ENCODE data around the gene MT1G.

The MT1G gene

DNA sequence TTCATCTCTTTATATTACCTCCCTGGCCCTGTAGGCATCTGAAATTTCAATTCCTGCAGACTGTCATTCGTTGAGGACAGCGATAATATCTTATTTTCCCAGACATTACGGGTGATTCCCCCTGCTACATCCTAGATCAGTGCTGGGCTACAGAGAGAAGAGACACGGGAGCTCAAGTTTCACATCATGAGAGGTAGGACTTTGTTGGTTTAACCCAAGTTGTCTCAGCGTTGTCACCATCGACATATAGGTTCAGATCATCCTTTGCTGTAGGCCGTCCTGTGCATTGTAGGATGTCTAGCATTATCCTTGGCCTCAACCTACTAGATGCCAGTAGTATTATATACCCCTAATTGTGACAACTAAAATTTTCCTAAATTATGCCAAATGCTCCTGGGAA, 33.7 kb upstream of the MT1G start:
- Histone ChIP-seq H3K4me2 (ENCODE audit: low read length) (no peak overlapping the region), H3K9me2 (replicated peaks; ENCODE audit: control insufficient read depth, low read length) (no peaks in the 10 kb centered on the region), H3K4me1 (ENCODE audit: control insufficient read depth, low read length) (0 out of 2 replicates have a peak, but pooled peaks cover 3% of the 10 kb centered on the region), H3K27ac (ENCODE audit: low read depth, low read length) (no peak overlapping the region), H3K9me3 (ENCODE audit: control insufficient read depth, insufficient read depth, low read length) (no peaks in the 10 kb centered on the region), H3K4me3 (ENCODE audit: low read length) (no peak overlapping the region), H4K20me1 (ENCODE audit: control insufficient read depth, insufficient read depth, low read depth, low read length) (no peaks in the 10 kb centered on the region), H3K27me3 (ENCODE audit: control insufficient read depth, low read length) (no peaks in the 10 kb centered on the region), H3F3A (ENCODE audit: control insufficient read depth, insufficient read depth) (no peaks in the 10 kb centered on the region), H3K36me3 (ENCODE audit: control insufficient read depth, low read length) (no peaks in the 10 kb centered on the region), H3K79me2 (ENCODE audit: control insufficient read depth, low read length) (no peaks in the 10 kb centered on the region)
- TF ChIP-seq CTCF (IDR thresholded peaks at IDR 0.05; ENCODE audit: low read depth, low read length, poor library complexity, severe bottlenecking), result no peak
- TF ChIP-seq EZH2phosphoT487 (IDR thresholded peaks at IDR 0.05; ENCODE audit: borderline replicate concordance, low read length), result no peak

GRCh38 chr16:56700631-56701030, 32.8 kb upstream of the MT1G start:
- no peaks in the 10 kb centered on the region for H3K27me3 ChIP-seq (ENCODE audit: control insufficient read depth, low read length)
- 0 out of 2 replicates have a peak, but pooled peaks cover 3% of the 10 kb centered on the region for H3K4me1 ChIP-seq (ENCODE audit: control insufficient read depth, low read length)
- no peaks in the 10 kb centered on the region for H3F3A ChIP-seq (ENCODE audit: control insufficient read depth, insufficient read depth)
- H3K4me3 ChIP-seq (ENCODE audit: low read length), result no peak overlapping the region
- no peaks in the 10 kb centered on the region for H4K20me1 ChIP-seq (ENCODE audit: control insufficient read depth, insufficient read depth, low read depth, low read length)
- H3K9me2 ChIP-seq (replicated peaks; ENCODE audit: control insufficient read depth, low read length), result no peaks in the 10 kb centered on the region
- no peaks in the 10 kb centered on the region for H3K79me2 ChIP-seq (ENCODE audit: control insufficient read depth, low read length)
- H3K36me3 ChIP-seq (ENCODE audit: control insufficient read depth, low read length), result no peaks in the 10 kb centered on the region
- H3K4me2 ChIP-seq (ENCODE audit: low read length), result no peak overlapping the region
- H3K27ac ChIP-seq (ENCODE audit: low read depth, low read length), result no peak overlapping the region
- TF ChIP-seq CTCF (IDR thresholded peaks at IDR 0.05; ENCODE audit: low read depth, low read length, poor library complexity, severe bottlenecking) (no peak), EZH2phosphoT487 (IDR thresholded peaks at IDR 0.05; ENCODE audit: borderline replicate concordance, low read length) (no peak)
- H3K9me3 ChIP-seq (ENCODE audit: control insufficient read depth, insufficient read depth, low read length), result no peaks in the 10 kb centered on the region

DNA sequence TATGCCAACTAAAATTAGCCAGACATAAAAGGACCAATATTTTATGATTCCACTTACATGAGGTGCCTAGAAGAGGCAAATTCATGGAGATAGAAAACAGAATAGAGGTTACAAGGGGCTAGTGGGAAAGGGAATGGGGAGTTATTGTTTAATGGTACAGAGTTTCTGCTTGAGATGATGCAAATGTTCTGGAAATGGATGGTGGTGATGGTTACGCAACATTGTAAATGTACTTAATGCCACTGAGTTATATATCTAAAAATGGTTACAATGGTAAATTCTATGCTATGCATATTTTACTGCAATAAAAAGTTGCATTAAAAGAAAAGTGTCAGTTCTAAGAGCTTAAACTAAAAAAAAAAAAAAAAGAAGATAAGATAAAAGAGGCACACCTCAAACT, 32.3 kb upstream of the MT1G start:
- no peak overlapping the region for H3K27ac ChIP-seq (ENCODE audit: low read depth, low read length)
- no peaks in the 10 kb centered on the region for H4K20me1 ChIP-seq (ENCODE audit: control insufficient read depth, insufficient read depth, low read depth, low read length)

More for the DNA sequence above, 32.3 kb upstream of the MT1G start:
- no peaks in the 10 kb centered on the region for H3K27me3 ChIP-seq (ENCODE audit: control insufficient read depth, low read length)
- H3K9me3 ChIP-seq (ENCODE audit: control insufficient read depth, insufficient read depth, low read length), result no peaks in the 10 kb centered on the region
- no peaks in the 10 kb centered on the region for H3K9me2 ChIP-seq (replicated peaks; ENCODE audit: control insufficient read depth, low read length)
- no peaks in the 10 kb centered on the region for H3K36me3 ChIP-seq (ENCODE audit: control insufficient read depth, low read length)
- TF ChIP-seq CTCF (IDR thresholded peaks at IDR 0.05; ENCODE audit: low read depth, low read length, poor library complexity, severe bottlenecking), result no peak
- no peak for TF ChIP-seq EZH2phosphoT487 (IDR thresholded peaks at IDR 0.05; ENCODE audit: borderline replicate concordance, low read length)
- no peak overlapping the region for H3K4me3 ChIP-seq (ENCODE audit: low read length)
- no peaks in the 10 kb centered on the region for H3K79me2 ChIP-seq (ENCODE audit: control insufficient read depth, low read length)
- H3F3A ChIP-seq (ENCODE audit: control insufficient read depth, insufficient read depth), result no peaks in the 10 kb centered on the region
- 0 out of 2 replicates have a peak, but pooled peaks cover 3% of the 10 kb centered on the region for H3K4me1 ChIP-seq (ENCODE audit: control insufficient read depth, low read length)
- no peak overlapping the region for H3K4me2 ChIP-seq (ENCODE audit: low read length)
